ENCODE measurements around the gene ADORA1.
A peak's percentile ranks its signal among the peaks of the same experiment; 100 is the strongest.

ADORA1 gene

DNA sequence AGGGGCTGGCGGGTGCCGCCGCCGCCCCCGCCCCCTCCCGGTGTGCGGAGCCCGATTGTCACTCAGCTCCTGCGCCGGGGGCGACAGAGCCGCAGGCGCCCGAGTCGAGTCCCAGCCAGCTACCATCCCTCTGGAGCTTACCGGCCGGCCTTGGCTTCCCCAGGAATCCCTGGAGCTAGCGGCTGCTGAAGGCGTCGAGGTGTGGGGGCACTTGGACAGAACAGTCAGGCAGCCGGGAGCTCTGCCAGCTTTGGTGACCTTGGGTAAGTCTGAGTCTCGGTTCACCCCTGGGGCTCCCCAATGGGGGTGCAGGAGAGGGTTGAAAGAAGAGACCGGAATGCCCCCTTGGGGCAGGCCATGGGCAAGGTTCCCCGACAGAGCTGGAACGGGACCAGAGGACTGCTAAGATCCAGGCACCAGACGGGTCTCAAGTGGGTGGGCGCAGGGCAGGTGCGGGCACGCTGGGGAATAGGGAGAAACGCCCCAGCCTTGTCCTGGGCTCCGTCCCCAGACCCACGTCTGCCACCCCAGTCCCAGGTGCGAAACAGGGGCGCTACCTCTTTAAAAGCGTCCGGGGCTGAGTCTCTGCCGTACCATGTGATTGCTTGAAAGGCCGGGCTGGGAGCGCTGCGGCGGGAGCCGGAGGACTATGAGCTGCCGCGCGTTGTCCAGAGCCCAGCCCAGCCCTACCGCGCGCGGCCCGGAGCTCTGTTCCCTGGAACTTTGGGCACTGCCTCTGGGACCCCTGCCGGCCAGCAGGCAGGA is at the start of gene ADORA1:
ADORA1 (plus strand) TSS at position 61 of the 765 bp plus-strand sequence. CDS start 1,116 bp downstream, outside the sequence.
- TF ChIP-seq, protein P1, sequence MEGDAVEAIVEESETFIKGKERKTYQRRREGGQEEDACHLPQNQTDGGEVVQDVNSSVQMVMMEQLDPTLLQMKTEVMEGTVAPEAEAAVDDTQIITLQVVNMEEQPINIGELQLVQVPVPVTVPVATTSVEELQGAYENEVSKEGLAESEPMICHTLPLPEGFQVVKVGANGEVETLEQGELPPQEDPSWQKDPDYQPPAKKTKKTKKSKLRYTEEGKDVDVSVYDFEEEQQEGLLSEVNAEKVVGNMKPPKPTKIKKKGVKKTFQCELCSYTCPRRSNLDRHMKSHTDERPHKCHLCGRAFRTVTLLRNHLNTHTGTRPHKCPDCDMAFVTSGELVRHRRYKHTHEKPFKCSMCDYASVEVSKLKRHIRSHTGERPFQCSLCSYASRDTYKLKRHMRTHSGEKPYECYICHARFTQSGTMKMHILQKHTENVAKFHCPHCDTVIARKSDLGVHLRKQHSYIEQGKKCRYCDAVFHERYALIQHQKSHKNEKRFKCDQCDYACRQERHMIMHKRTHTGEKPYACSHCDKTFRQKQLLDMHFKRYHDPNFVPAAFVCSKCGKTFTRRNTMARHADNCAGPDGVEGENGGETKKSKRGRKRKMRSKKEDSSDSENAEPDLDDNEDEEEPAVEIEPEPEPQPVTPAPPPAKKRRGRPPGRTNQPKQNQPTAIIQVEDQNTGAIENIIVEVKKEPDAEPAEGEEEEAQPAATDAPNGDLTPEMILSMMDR (IDR thresholded peaks at IDR 0.05; ENCODE audit: low read depth, low read length), result no peak

GRCh38 chr1:203077956-203078355 is 49.6 kb upstream of the ADORA1 start:
- no peak for DNase-seq (ENCODE audit: low read depth in 2 of 2)
- TF ChIP-seq, protein P1 (IDR thresholded peaks at IDR 0.05; ENCODE audit: low read depth, low read length), result no peak
- no peak overlapping the region for H3K4me3 ChIP-seq (replicated peaks in 1 of 2; ENCODE audit: low read depth in 2 of 2, low read length in 2 of 2)

More for the DNA sequence above, at the start of gene ADORA1:
- H3K4me3 ChIP-seq (replicated peaks in 1 of 2; ENCODE audit: low read depth in 2 of 2, low read length in 2 of 2), result peak within 1 kb of the TSS; percentile 10 to 56
- peak; percentile 34 to 72 for DNase-seq (ENCODE audit: low read depth in 2 of 2)

- DNase-seq (ENCODE audit: low read depth in 2 of 2), result no peak
- TF ChIP-seq, protein P1 (IDR thresholded peaks at IDR 0.05; ENCODE audit: low read depth, low read length), result no peak
- no peak overlapping the region for H3K4me3 ChIP-seq (replicated peaks in 1 of 2; ENCODE audit: low read depth in 2 of 2, low read length in 2 of 2)
Measured at GRCh38 chr1:203078478-203078877, 49.0 kb upstream of the ADORA1 start.

GRCh38 chr1:203080456-203080855 is 47.1 kb upstream of the ADORA1 start:
- H3K4me3 ChIP-seq (replicated peaks in 1 of 2; ENCODE audit: low read depth in 2 of 2, low read length in 2 of 2), result no peak overlapping the region
- DNase-seq (ENCODE audit: low read depth in 2 of 2), result no peak
- TF ChIP-seq, protein P1 (IDR thresholded peaks at IDR 0.05; ENCODE audit: low read depth, low read length), result no peak

- TF ChIP-seq, protein P1 (IDR thresholded peaks at IDR 0.05; ENCODE audit: low read depth, low read length), result no peak
- DNase-seq (ENCODE audit: low read depth in 2 of 2), result no peak
- no peak overlapping the region for H3K4me3 ChIP-seq (replicated peaks in 1 of 2; ENCODE audit: low read depth in 2 of 2, low read length in 2 of 2)
Measured at GRCh38 chr1:203081465-203082230, 45.9 kb upstream of the ADORA1 start.

DNA sequence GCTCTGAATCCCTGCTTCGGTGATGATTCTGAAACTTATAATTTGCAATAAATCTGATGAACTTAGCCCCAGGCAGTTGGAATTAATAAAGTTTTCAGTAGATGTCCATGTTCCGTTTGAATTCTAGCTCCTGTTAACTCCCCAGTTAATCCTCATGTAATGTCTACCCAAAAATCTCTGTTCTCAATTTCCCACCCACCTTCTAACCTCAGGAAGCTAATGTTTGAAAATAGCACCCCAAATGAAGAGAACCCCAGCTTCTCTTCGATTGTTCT is 45.4 kb upstream of the ADORA1 start:
- TF ChIP-seq, protein P1 (IDR thresholded peaks at IDR 0.05; ENCODE audit: low read depth, low read length), result no peak
- no peak overlapping the region for H3K4me3 ChIP-seq (replicated peaks in 1 of 2; ENCODE audit: low read depth in 2 of 2, low read length in 2 of 2)
- DNase-seq (ENCODE audit: low read depth in 2 of 2), result no peak

Measured in cardiac fibroblast (primary cell).